ENCODE measurements around the gene MARK2. TPM values are rescaled to one million over a fixed set of nuclear protein-coding genes. Genes with fewer than 3 reads are reported as not detected.

Gene MARK2
- total and polyA plus RNA-seq, 8 donors, result 11.7 to 30.8 (median 21.1) TPM

DNA sequence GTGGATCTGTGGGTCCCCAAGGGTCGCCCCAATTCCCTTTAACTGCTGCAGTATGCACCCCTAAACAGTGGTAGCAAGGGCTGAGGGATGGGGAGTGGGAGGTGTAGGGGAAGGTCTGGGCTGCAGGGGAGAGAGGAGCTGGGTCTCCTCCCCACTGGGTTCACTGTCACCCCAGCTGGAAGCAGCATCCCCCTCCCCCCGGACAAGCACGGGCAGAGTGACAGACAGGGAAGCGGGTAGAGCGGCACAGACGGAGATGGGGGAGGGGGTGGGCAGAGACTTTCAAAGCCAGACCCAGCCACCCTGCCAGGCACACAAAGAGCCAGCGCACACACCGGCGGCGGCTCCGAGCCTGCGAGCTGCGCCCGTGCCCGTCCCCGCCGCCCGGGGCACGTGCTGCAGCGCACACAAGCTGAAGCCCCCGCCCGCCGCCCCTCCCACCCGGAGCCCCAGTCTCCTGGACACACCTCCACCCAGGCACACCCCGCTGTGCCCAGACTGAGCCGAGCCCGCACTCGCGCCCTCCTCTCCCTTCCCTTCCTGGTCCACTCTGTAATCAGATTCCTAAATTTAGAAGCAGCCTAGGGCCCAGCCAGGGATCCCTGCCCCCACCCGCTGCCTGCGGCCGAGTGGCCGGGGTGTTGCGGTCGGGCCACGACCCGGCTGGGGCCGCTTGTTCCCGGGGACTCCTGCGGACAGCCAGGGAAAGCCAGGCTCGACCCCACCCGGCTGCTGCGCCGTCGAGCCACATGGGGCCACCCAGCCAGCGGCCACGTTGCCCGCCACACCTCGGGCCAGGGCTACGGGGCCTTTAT lies 79.0 kb downstream of the MARK2 start:
- peak in 5 of 6 donors; percentile 57 to 82 (median 60) for DNase-seq
- peak overlapping the region; percentile 20 to 55 (median 32) for H3K4me3 ChIP-seq
- TF ChIP-seq, protein P1, sequence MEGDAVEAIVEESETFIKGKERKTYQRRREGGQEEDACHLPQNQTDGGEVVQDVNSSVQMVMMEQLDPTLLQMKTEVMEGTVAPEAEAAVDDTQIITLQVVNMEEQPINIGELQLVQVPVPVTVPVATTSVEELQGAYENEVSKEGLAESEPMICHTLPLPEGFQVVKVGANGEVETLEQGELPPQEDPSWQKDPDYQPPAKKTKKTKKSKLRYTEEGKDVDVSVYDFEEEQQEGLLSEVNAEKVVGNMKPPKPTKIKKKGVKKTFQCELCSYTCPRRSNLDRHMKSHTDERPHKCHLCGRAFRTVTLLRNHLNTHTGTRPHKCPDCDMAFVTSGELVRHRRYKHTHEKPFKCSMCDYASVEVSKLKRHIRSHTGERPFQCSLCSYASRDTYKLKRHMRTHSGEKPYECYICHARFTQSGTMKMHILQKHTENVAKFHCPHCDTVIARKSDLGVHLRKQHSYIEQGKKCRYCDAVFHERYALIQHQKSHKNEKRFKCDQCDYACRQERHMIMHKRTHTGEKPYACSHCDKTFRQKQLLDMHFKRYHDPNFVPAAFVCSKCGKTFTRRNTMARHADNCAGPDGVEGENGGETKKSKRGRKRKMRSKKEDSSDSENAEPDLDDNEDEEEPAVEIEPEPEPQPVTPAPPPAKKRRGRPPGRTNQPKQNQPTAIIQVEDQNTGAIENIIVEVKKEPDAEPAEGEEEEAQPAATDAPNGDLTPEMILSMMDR (IDR thresholded peaks at IDR 0.05), result no peak
- peak; percentile 40 to 52 (median 50) for ATAC-seq
- peak overlapping the region; percentile 20 to 66 (median 40) for H3K27ac ChIP-seq
- no peak for FAIRE-seq
- WGBS, 2 donors, result 11 to 18% methylated on average over 31 to 49 of the region's 50 CpGs
- intact Hi-C loops (cut with DNase I), result no loop called here
- H3K9me3 ChIP-seq, result no peaks in the 10 kb centered on the region
- no peaks in the 10 kb centered on the region for H3K36me3 ChIP-seq
- no peaks in the 10 kb centered on the region for H3K27me3 ChIP-seq
- peaks cover 10 to 29% (median 15%) of the 10 kb centered on the region in 3 donors for H3K4me1 ChIP-seq

DNA sequence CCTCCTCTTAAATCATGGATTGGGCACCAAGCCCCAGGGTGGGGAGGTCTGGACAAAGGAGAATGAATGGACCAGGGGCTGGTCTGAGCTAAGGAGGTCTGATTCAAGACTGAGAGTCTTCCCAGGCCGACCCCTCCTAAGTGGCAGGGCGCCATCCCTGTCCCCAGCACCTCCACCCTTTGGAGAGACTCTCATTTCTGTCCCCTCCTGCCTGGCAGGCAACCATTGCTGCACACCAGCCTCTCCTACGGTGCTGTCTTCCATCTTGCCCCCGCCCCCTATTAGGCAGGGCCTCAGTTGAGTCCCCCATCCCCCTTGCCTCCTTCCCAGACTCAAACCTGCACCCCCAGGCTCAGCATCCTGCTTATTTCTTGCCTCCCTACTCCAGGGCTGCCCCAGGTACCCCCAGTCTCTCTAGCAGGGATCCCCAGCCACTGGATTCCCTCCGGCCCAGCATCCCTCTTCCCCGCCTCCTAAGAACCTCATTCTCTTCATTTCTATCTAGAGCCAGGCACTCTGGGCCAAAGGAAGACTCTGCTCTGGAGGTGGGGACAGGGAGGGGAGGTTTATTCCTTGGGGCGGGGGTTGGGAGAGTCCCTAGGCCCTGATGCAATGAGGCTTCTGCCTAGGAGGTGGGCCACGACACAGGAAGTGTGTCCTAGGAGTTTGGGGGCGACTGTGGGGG lies 79.7 kb downstream of the MARK2 start:
- Histone ChIP-seq H3K27me3 (no peaks in the 10 kb centered on the region), H3K27ac (peak overlapping the region; percentile 18 to 66 (median 33)), H3K36me3 (no peaks in the 10 kb centered on the region), H3K4me3 (peak overlapping the region in 1 of 4 donors; percentile 28), H3K9me3 (no peaks in the 10 kb centered on the region), H3K4me1 (peaks cover 10 to 29% (median 15%) of the 10 kb centered on the region in 3 donors)
- ATAC-seq (no peak), FAIRE-seq (no peak), DNase-seq (peak in 1 of 6 donors; percentile 50)
- TF ChIP-seq, protein P1 (IDR thresholded peaks at IDR 0.05), result no peak
- intact Hi-C loops (cut with DNase I), result no loop called here
- WGBS, 2 donors, result 68 to 75% methylated on average over 9 of the region's 9 CpGs

DNA sequence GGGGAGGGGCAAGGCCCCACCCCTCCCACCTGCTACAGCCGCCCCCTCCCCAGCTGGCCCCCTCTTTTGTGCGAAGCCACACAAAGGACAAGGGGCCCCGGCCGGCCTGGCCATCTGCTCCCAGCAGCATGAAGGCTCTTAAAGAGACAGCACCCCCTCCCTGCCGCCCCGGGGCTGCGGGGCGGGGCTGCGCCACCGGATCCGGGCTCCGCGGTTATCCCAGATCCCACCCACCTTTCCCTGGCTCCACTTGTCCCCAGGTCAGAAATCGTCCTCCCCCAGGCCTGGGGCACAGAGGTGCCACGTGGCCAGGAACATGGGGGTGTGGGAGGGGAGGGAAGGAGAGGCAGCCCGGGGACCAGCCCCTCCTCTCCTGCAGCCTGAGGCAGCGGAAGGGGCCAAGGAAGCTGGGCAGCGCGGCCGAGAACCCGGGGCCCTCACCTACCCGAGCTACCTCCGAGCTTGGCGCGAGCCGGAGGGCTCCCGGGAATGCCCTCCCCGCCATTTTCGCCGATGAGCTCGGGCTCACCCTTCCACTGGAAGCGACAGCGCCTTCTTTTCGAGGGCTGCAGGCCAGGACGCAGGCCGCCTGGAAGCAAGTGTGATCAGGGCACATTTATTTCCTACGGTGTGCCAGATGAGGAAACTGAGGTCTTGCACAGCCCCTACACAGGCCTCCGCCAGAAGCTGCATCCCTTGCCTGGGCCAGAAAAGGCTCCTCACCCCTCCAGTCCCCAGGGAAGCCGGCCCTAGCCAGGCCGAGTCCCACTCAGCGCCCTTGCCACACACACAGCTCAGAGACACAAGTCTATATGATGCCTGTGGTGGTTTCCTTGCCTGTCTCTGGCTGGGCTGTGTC lies 80.6 kb downstream of the MARK2 start:
- DNase-seq (peak in 3 of 6 donors; percentile 32 to 80 (median 53)), ATAC-seq (peak; percentile 1 to 11 (median 6)), FAIRE-seq (no peak)
- Histone ChIP-seq H3K27ac (peak overlapping the region; percentile 9 to 68 (median 60)), H3K4me1 (peaks cover 10 to 29% (median 15%) of the 10 kb centered on the region in 3 donors), H3K36me3 (no peaks in the 10 kb centered on the region), H3K4me3 (peak overlapping the region in 2 of 4 donors; percentile 14 to 28), H3K27me3 (no peaks in the 10 kb centered on the region), H3K9me3 (no peaks in the 10 kb centered on the region)
- intact Hi-C loops (cut with DNase I), result no loop called here
- TF ChIP-seq, protein P1 (IDR thresholded peaks at IDR 0.05), result no peak
- WGBS, 2 donors, result 24 to 33% methylated on average over 40 of the region's 41 CpGs

DNA sequence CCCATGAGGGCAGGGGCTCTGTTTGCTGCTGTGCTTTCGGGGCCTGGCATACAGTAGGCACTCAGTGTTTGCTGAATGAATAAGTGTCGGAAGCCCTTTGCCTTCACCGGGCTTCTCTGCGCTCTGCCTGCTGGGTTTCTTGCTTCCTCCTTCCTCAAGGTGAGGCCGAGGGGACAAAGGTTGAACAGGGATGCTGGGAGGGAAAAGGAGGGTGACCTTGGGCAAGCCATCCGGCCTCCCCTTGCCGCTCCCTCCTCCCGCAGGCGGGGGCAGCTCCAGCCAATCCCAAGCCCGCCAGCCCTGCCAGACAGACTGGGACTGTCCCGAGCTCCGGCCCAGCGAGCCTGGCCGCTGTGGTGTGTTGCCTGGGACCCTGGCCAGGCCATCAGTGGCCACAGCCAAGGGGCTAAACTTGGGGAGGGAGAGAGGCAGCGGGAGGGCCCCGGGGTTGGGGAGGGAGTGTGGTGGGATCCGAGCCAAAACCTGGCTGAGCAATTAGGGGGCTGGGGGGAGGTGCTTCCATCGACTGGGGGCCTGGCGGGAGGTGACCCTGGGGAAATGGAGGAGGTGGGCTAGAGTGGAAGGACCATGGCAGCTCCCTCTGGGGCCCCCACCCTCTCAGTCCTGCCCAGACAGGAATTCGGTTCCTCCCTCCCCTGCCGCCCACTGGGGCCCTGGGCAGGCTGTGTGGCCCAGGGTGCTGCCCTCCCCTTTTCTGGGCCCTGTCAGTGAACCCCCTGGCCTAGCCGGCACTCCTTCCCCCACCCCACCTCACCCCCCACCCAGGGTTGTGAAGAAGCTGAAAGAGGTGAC lies 81.4 kb downstream of the MARK2 start:
- DNase-seq (peak; percentile 82 to 95 (median 88)), ATAC-seq (peak; percentile 69 to 84 (median 74)), FAIRE-seq (no peak)
- H3K27me3 ChIP-seq, result no peaks in the 10 kb centered on the region
- intact Hi-C loops (cut with DNase I), result no loop called here
- no peaks in the 10 kb centered on the region for H3K9me3 ChIP-seq
- TF ChIP-seq, protein P1 (IDR thresholded peaks at IDR 0.05), result no peak
- H3K4me1 ChIP-seq, result peaks cover 10 to 29% (median 15%) of the 10 kb centered on the region in 3 donors
- H3K36me3 ChIP-seq, result no peaks in the 10 kb centered on the region
- peak overlapping the region; percentile 9 to 68 (median 60) for H3K27ac ChIP-seq
- peak overlapping the region in 1 of 4 donors; percentile 28 for H3K4me3 ChIP-seq
- WGBS, 2 donors, result 6 to 17% methylated on average over 19 to 22 of the region's 22 CpGs

Measured in pancreas (tissue), 10 donors.